ENCODE data around the gene CBLB.

Gene CBLB

DNA sequence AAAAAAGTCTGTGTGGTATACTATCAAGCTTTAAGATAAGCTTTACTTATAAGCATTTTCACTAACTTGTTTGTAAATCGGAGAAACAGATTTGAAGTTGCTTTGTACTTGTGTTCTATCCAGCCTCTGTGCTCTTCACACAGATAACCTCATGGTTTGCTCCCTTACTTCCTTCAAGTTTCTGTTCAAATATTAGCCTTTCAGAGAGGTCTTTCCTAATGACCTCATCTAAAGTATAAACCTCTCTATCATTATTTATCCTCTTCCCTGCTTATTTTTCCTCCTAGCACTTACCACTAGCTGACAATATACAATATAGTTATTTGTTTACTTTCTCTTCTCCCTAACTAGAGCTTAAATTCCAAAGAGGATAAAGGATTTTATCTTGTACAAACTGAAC is 180.0 kb downstream of the CBLB start:
- no peak for DNase-seq (ENCODE audit: low spot score)

DNA sequence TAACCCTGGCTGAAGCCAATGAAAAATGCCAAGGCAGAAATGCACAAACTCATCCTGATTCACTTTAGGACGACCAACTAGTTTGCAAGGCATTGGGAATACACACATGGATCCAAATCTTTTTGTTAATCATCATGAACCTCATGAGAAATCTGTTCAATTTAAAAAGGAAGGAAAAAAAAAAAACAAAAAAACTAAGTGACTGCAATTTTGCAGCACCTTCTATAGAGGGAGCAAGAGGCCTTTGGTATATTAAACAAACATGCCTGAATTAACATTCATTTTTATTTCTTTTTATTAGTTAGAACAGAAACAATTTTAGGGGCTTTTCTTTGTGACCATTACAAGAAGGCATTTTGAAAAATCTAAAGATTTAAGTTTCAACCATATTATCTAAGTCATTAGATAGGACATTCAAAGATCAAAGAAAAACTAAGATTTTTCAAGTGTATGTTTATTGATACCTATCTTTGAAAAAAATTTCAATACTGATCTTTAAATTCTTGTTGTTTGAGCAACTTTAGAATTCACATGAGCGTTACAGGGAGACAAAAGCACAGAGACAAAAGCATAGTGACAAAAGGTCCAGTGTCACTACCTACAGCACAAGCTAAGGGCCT is 182.4 kb downstream of the CBLB start:
- no peak for DNase-seq (ENCODE audit: low spot score)

DNA sequence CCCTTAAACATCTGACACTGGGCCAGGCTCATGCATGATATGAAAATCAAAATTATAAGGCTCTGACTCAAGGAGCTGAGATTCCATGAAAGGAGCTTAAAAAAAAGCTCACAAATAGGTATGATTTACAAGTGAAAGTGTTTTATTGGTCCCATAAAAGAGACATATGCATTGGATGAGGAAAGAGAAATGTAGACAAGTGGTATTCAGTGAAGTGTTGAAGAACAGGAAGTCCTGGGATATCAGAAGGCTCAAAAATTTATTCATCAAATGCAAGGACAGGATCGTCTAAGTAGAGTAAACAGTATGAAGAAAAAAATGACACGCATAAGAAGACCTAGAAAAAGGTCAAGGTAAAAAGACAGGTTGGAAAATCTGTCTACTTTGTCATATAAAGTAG is 188.9 kb downstream of the CBLB start:
- DNase-seq (ENCODE audit: low spot score): no peak

DNA sequence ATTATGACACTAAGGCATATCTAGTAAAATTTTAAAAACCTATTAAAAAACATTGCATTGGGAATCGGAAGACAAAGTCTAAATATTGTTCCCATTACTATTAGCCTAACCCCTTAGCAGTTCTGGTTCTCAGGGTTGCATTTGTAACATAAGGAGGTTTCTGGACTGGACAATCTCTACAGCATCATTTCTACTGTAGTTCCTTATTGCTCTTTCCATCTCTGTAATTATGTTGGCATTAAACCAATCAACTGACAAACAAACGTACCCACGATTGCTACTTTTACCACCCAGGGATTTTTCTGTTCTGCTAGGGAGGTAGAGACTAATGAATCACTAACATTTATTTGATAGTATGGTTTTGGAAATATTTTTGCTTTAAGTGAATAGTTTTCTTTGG is 190.8 kb downstream of the CBLB start:
- DNase-seq (ENCODE audit: low spot score): no peak

DNA sequence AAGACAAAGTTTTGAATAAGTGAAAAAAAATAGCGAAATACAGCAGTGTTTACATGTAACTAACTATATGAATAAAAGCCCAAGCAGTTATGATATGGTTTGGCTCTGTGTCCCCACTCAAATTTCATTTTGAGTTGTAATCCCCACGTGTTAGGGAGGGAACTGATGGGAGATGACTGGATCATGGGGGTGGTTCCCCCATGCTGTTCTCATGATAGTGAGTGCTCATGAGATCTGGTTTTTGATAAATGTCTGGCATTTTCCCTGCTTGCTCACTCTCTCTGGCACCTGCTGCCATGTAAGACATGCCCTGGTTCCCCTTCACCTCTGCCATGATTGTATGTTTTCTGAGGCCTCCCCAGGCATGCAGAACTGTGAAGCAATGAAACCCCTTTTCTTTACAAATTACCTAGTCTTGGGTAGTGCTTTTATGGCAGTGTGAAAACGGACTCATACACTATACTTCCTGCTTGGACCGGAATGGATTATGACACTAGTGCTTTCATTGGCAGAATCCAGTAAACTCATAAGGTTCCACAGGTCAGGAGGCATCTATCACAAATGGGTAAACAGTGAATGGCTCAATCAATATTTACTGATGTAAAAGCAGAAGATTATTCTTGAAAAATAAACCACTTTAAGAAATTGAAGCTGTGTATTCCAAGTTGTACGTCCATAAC is 192.1 kb downstream of the CBLB start:
- DNase-seq (ENCODE audit: low spot score): no peak

DNA sequence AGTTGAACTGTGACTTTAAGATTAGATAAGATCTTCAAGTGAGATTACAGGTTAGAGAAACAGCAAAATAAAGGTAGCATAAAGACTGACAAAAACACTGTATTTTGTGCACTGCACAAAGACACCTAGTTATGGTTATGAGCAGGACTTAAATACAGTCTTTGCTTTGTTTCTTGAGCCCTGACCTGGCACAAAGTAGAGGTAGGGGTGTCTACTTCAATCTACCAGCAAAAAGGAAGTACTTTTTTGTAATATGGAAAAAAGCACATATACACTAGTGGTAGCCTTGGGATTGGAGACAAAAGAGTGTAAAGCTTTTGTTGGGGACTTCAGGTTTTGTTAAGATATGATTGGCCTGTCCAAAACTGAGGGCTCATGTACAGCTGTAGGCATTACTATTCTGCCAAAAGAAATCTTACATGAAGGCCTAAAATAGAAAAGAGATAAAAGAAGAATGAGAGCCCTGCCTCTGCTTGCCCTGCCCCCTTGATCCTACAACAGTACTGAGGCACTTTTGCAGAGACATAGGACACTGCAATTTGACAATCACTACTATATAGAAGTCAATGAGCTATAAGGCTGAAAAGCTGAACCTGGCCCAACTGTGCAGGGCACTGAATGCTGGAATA is 194.3 kb downstream of the CBLB start:
- DNase-seq (ENCODE audit: low spot score): no peak

DNA sequence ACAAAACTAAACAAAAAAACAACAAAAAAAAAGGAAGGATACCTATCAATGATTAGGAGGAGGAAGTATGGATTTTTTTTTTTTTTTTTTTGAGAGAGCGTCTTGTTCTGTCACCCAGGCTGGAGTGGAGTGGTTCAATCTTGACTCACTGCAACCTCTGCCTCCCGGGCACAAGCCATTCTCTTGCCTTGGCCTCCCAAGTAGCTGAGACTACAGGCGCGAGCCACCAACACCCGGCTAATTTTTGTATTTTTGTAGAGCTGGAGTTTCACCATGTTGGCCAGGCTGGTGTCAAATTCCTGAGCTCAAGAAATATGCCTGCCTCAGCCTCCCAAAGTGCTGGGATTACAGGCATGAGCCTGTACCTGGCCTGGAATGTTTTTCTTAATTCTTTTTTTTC is 195.8 kb downstream of the CBLB start:
- DNase-seq (ENCODE audit: low spot score): no peak

DNA sequence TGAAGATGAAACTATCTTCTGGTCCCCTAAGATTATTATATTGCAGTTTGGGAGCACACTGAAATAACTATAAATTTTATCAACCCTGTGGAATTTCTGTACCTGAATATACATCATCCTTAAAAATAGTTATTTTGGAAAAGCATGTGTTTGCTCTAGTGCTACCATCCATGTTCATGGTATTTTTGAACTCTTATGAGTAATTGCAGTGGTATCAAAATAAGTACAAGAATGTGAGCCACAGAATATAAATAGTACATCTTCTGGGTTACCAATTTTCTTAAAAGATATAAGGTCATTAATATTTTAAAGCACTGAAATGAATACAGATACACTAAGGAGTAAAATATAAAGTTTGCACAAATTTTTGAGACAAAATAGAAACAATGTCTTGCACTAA is 206.5 kb downstream of the CBLB start:
- no peak for DNase-seq (ENCODE audit: low spot score)

DNA sequence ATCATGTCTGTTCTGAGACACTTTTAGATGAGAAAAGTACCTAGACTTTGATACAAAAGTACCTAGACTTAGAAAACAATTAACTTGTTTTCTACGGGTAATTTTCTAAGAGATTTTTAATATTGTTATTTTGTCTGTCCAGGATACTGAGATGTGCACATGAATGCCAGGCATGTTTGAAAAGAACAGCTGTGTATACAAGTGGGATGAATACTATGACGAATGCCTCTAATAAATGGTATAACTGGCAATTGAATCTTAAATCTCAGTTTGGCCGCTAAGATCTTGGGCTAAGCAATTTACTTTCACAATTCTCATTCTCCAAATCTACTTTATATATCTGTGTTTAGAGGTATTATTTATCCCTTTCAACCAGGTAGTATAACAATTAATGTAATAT is 207.4 kb downstream of the CBLB start:
- no peak for DNase-seq (ENCODE audit: low spot score)

DNA sequence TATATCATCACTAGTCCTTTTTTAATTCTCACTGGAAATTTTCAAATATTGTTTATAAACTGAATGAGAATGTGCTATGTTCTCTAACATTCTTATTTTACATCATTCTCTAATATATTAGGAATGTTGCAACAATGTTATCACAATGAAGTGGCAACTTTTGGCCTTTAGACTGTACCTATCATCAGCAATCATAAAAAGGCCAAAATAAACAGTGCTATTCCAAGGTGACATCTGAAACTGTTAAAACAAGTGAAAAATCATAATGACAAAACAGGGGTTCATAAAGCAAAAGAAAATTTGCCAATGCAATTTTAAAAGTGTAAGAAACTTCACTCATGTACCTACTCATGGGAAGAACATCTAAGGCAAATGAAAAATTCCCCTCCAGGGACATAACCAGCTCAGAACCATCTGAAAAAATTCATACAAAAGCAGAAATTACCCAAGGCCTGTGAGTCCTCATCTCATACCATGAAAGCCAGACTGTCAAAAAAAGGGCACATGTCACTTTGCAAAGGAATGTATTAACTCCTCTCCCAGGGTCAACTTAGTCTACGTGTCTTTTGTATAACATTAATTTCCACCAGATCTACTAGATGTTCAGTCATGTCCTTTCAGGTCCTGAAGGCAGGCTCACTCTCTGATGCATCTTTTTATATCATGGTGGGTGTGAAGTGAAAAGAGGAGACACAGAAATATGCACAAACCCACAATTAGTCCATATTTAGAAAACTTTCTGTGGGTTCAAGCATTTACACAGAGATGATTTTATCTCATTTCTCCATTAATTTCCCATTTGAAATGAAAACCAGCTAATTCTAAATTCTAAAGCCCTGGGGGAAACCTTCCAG is 211.9 kb downstream of the CBLB start:
- DNase-seq (ENCODE audit: low spot score): no peak

DNA sequence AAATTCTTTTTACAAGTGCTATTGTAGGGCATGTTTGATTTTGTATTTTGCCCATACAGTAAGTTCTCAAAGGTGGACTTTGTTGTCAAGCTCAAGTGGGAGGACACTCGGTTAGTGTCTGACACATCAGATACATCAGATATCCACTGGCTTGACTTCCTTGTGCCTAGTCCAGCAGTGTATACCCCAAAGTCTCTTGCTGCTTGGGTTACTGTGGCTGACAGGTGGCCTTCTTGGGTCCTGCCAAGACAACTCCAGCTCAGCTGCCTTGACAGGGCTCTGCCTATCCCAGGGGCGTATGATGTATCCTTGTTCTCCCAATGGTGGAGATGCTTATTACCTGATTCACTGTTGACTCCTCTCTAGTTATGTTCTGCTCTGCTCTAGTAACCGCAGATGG is 214.9 kb downstream of the CBLB start:
- no peak for DNase-seq (ENCODE audit: low spot score)

DNA sequence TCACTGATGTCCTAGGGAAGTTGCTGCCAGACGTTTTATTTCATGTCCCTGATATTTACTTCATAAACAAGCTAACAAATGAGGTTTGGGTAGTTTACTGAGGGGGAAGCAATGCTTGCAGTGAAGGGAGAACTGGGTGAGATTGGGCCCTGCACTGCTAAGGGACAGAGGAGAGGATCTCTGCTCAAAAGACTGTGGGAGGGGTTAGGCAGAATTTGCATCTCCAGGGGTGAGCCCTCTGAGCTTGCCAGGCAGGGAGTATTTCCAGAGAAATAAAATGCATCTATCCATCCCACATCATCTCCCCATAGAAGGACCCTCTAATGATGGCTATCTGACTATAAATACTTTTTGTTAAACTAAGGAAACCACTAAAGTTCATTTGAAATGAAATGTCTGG is 215.6 kb downstream of the CBLB start:
- DNase-seq (ENCODE audit: low spot score): no peak

DNA sequence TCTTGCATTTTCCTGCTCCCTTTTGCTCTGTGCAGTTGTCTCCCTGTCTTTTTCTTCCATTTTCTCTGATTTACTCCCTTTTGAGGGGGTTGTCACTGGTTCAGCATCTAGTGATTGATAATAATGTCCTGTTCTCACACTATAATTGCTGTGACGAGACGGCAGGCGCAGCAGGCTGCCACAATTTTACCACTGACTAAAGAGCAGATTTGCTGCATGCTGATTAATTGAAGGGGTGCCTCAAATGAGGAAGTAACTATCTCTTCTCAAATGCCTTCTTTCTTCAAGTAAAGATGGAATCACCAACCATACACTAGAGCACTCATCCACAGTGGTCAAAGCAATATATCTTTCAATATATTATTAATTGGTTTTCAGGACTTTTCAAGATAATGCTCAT is 219.3 kb downstream of the CBLB start:
- DNase-seq (ENCODE audit: low spot score): no peak

DNA sequence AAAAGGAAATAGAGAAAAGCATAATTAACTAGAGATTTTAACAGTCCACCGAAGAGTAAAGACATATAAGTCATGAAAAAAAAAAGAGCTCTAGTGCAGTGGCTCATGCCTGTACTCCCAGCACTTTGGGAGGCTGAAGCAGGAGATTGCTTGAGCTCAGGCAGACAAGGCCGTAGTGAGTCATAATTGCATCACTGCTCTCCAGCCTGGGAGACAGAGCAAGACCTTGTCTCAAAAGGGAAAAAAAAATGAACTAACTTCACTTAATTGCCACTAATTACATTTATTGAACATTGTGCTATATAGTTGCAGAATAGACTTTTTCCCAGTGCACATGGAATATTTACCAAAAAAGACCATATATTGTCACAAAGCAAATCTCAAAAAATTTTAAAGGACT is 221.8 kb downstream of the CBLB start:
- DNase-seq (ENCODE audit: low spot score): no peak

DNA sequence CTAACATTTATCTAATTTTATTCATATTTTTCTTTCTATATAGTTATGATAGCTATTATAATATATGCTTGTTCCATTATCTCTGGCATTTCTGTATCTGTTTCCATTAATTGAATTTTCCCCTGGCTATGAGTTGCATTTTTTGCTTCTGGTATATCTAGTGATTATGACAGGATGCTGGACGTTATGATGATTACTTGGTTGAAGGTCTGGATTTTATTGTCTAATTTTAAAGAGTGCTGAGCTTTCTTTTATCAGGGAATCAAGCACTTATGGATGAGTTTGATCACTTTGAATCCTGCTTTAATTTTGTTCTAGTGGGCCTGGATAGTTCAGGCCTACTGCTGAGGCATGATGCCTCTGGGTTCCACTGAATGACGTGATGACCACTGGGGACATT is 229.7 kb downstream of the CBLB start:
- DNase-seq (ENCODE audit: low spot score): no peak

DNA sequence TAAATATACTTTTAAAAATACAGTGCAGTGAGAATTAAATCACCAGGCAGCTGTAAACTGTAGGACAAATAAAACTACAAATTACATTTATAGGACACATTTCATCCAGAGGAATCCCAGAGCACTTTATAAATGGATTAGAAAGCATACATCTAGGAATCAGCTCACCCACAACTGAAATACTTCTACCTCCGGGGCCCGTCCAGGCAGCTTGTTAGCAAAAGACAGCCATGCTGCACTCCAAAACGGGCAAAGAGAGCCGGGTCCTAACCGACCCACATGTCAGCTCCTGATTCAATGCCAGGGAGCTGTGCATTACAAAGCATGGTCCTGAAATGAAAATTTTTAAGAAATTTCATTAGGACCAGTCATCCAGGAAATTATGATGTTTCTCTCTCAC is 234.1 kb downstream of the CBLB start:
- DNase-seq (ENCODE audit: low spot score): no peak

DNA sequence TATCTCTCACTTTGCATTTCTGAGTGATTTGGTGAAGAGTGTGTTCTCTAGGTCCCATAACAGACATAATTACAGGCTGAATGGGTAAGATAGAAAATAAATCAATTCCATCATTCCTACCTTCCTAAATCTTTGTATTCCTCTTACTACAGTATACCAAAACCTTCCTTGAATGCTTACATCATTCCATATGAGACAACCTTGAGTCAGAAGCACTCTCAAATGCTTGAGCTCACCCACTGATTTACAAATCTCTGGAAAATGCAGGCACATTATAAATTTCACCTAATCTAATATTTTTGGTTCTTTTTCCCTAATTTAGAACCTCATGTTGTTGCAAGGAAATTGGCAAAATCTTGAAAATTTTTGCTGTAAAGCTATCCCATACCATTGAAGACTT is 239.1 kb downstream of the CBLB start:
- no peak for DNase-seq (ENCODE audit: low spot score)

DNA sequence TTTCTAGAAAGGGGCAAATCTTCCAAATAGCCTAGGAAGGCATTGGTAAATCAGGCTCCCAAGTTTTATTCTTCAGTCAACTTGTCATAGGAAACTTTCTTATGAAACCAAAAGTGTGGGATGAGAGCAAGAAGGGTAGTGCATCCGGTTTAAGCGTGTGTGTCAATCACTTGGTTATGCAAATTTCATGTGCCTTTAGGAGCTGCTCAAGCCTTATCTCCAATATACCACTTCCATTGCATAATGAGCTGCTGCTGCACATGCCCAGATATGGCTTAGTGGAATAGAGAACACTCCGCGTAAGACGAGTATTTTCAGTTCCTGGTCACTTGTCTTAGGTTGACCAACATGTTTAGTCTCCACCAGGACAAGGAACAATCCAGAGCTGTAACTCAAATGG is 242.1 kb downstream of the CBLB start:
- DNase-seq (ENCODE audit: low spot score): no peak

DNA sequence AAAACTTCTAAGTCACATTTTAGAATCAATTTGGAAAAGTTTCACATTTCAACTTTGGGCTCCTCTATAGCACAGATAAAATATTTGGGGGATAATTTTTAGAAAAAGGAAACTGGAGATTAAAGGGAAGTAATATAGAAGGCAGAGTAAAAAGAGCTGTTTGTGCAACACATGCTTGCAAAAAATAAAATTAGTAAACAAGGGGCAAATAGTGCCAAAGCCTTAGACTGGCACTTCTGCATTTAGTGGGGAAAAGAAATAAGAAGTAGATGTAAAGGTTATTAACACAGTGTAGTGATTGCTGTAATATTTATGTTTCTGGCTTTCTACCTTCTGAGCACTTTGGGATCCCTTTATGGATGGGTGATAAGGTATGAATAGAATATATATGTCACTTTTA is 246.6 kb downstream of the CBLB start:
- DNase-seq (ENCODE audit: low spot score): no peak

DNA sequence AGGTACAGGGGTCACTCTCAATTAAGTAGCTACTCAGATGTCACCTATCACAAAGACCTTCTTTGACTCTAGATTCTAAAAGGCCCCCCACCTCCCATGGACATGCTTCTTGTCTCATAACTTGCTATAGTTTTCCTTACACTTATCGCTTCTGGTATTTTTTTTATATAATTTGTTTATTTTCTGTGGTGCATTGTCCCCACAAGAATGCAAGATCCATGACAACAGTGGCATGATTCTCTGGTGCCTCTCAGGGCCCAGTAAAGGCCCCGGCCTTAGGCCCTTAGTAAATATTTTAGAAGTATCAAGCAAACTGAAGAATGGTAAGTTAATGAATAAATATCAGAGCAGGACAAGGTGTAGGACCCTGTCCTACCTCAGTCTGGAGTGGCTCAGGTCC is 248.6 kb downstream of the CBLB start:
- DNase-seq (ENCODE audit: low spot score): no peak

DNA sequence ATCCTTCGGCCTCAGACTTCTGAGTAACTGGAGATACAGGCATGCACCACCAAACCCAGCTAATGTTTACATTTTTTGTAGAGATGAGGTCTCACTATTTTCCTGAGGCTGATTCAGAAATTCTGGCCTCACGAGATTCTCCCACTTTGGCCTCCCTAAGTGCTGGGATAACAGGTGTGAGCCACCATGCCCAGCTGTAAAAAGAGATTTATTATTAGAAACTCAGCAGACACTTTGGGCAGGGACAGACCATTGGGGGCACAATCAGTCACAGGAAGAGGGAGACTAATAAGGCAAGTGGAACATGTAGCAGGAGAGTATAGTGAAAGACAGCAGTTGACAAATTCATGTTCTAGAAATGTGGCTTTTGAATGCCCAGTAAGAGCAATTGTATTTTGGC is 249.2 kb downstream of the CBLB start:
- DNase-seq (ENCODE audit: low spot score): no peak

DNA sequence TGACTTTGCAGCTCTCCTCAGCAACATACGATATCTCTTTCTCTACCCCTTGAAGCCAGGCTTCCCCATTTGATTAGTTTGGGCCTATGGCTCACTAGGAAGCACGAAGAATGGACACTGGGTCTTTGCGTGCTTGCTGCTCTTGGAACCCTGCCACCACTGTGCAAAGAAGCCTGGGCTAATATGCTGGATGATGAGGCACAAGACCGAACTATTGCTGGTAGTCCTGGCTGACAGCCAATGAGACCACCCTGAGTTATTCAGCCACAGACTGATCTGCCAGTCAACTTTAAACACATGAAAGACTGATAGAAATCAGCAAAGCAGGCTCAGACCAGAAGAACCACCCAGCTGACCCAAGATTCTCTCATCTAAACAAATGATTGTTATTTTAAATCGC is 250.3 kb downstream of the CBLB start:
- no peak for DNase-seq (ENCODE audit: low spot score)
